PC-9 (cell line): ENCODE data around the gene MEF2A. TPM values are rescaled to one million over a fixed set of nuclear protein-coding genes. Genes with fewer than 3 reads are reported as not detected.

Source experiments
- BruUV-seq: library from RNA; stranded (reverse); fragments of 400-500 nt; replicated peaks from 2 replicates; lab custom pipeline; 2021; lab: Mats Ljungman, UMichigan
- CTCF ChIA-PET: fragments of 300-600 bp; sonication (Branson Sonifier 250); formaldehyde crosslinking; loops from one replicate; lab custom pipeline; 2022; ENCODE audit warnings: antibody characterized with exemption; lab: Charles Lee
- POLR2A ChIA-PET: fragments of 300-600 bp; sonication (Branson Sonifier 250); formaldehyde crosslinking; loops from one replicate; lab custom pipeline; 2022; ENCODE audit warnings: antibody characterized with exemption; ENCODE audit not compliant: unreplicated experiment; lab: Charles Lee
- DNase-seq, 2 experiments: peaks; one replicate each; pipeline versions ENCODE4 v3.0.0 to v3.0.0-alpha.2; 2015 to 2022; ENCODE audit warnings: mixed read lengths in 1 of 2
- H2AFZ ChIP-seq: fragments of 200-600 bp; sonication (generic); 2 replicates; pipeline ENCODE4 v1.8.1; 2017; ENCODE audit warnings: antibody characterized with exemption
- H3F3A ChIP-seq: fragments of 200-600 bp; sonication (generic); 2 replicates; pipeline ENCODE4 v1.8.1; 2017; ENCODE audit warnings: antibody characterized with exemption, mild to moderate bottlenecking, low read depth; ENCODE audit not compliant: insufficient read depth
- H3K27ac ChIP-seq: fragments of 200-600 bp; sonication (generic); 2 replicates; pipeline ENCODE4 v1.6.1; 2016; ENCODE audit warnings: mixed run types
- H3K27me3 ChIP-seq: fragments of 200-600 bp; sonication (generic); 2 replicates; pipeline ENCODE4 v1.6.1; 2016; ENCODE audit warnings: low read depth, mixed run types; ENCODE audit not compliant: insufficient read depth
- H3K36me3 ChIP-seq: fragments of 200-600 bp; sonication (generic); 2 replicates; pipeline ENCODE4 v1.6.1; 2016; ENCODE audit warnings: low read depth, mixed run types
- H3K4me1 ChIP-seq: fragments of 200-600 bp; sonication (generic); replicated peaks from 2 replicates; pipeline ENCODE4 v1.6.1; 2016; ENCODE audit warnings: mixed run types; ENCODE audit not compliant: insufficient read depth
- H3K4me2 ChIP-seq: fragments of 200-600 bp; sonication (generic); 2 replicates; pipeline ENCODE4 v1.6.1; 2017; ENCODE audit warnings: mixed run types
- H3K4me3 ChIP-seq: fragments of 200-600 bp; sonication (generic); 2 replicates; pipeline ENCODE4 v1.6.1; 2016; ENCODE audit warnings: mixed run types
- H3K79me2 ChIP-seq: fragments of 200-600 bp; sonication (generic); 2 replicates; pipeline ENCODE4 v1.6.1; 2017; ENCODE audit warnings: low read depth, mixed run types
- H3K9me2 ChIP-seq: fragments of 200-600 bp; sonication (generic); 2 replicates; pipeline ENCODE4 v1.8.1; 2017; ENCODE audit warnings: mild to moderate bottlenecking; ENCODE audit not compliant: insufficient read depth
- H3K9me3 ChIP-seq: fragments of 200-600 bp; sonication (generic); 2 replicates; pipeline ENCODE4 v1.8.1; 2016; ENCODE audit warnings: low read depth; ENCODE audit not compliant: insufficient read depth
- H4K20me1 ChIP-seq: fragments of 200-600 bp; sonication (generic); 2 replicates; pipeline ENCODE4 v1.8.1; 2017; ENCODE audit not compliant: insufficient read depth
- CTCF ChIP-seq: fragments of 200-600 bp; sonication (generic); conservative IDR thresholded peaks from 2 replicates; pipeline ENCODE4 v1.6.1; 2017; ENCODE audit warnings: mixed run types, antibody characterized with exemption, mild to moderate bottlenecking, moderate library complexity
- EZH2 ChIP-seq: fragments of 200-600 bp; sonication (generic); IDR thresholded peaks from 2 replicates; pipeline ENCODE4 v1.8.0; 2017; ENCODE audit warnings: antibody characterized with exemption, low read depth
- intact Hi-C: fragments of 100-400 bp; cut with micrococcal nuclease; formaldehyde crosslinking; loops from one replicate; pipeline ENCODE4 v1.10.0; 2022; ENCODE audit not compliant: unreplicated experiment
- total RNA-seq: library from RNA; stranded (reverse); gene quantifications from 2 replicates; pipeline ENCODE4 v1.2.3, GENCODE V29; 2021

MEF2A gene
- total RNA-seq, 1 experiment from 2014 or later, result 31.8 TPM

GRCh38 chr15:99717161-99718009 lies 151.6 kb downstream of the MEF2A start:
- no peak for DNase-seq
- H3K9me3 ChIP-seq, result no peaks in the 10 kb centered on the region
- POLR2A ChIA-PET, result no interaction called here
- no peak overlapping the region for H3K4me2 ChIP-seq
- H3K9me2 ChIP-seq, result no peaks in the 10 kb centered on the region
- TF ChIP-seq CTCF (no peak), EZH2 (no peak)
- no peak overlapping the region for H2AFZ ChIP-seq
- H3K36me3 ChIP-seq, result no peaks in the 10 kb centered on the region
- CTCF ChIA-PET, result no interaction called here
- no peaks in the 10 kb centered on the region for H3K4me1 ChIP-seq
- no peaks in the 10 kb centered on the region for H3K79me2 ChIP-seq
- no TSS peak for BruUV-seq
- intact Hi-C loops, result no loop called here
- H3K27ac ChIP-seq, result no peak overlapping the region
- H3K4me3 ChIP-seq, result no peak overlapping the region
- H4K20me1 ChIP-seq, result no peaks in the 10 kb centered on the region
- no peaks in the 10 kb centered on the region for H3K27me3 ChIP-seq
- no peaks in the 10 kb centered on the region for H3F3A ChIP-seq

GRCh38 chr15:99718421-99718820 lies 152.6 kb downstream of the MEF2A start:
- CTCF ChIA-PET, result no interaction called here
- POLR2A ChIA-PET, result no interaction called here
- no peak overlapping the region for H3K27ac ChIP-seq
- H4K20me1 ChIP-seq, result no peaks in the 10 kb centered on the region
- BruUV-seq, result no TSS peak
- H3K36me3 ChIP-seq, result no peaks in the 10 kb centered on the region
- H3K4me1 ChIP-seq, result no peaks in the 10 kb centered on the region
- H3K4me3 ChIP-seq, result no peak overlapping the region
- no peaks in the 10 kb centered on the region for H3K79me2 ChIP-seq
- H3K9me2 ChIP-seq, result no peaks in the 10 kb centered on the region
- no peaks in the 10 kb centered on the region for H3K27me3 ChIP-seq
- intact Hi-C loops, result no loop called here
- TF ChIP-seq CTCF, result no peak
- no peak for TF ChIP-seq EZH2
- DNase-seq, result no peak
- H3K9me3 ChIP-seq, result no peaks in the 10 kb centered on the region
- no peaks in the 10 kb centered on the region for H3F3A ChIP-seq
- no peak overlapping the region for H2AFZ ChIP-seq
- H3K4me2 ChIP-seq, result no peak overlapping the region

- H3K4me2 ChIP-seq, result no peak overlapping the region
- H3K36me3 ChIP-seq, result no peaks in the 10 kb centered on the region
- no peaks in the 10 kb centered on the region for H3K4me1 ChIP-seq
- H4K20me1 ChIP-seq, result no peaks in the 10 kb centered on the region
- H3K79me2 ChIP-seq, result no peaks in the 10 kb centered on the region
- no peak overlapping the region for H3K27ac ChIP-seq
- H3F3A ChIP-seq, result no peaks in the 10 kb centered on the region
- no peak for DNase-seq
- no peaks in the 10 kb centered on the region for H3K9me3 ChIP-seq
- H3K9me2 ChIP-seq, result no peaks in the 10 kb centered on the region
- intact Hi-C loops, result no loop called here
- no peaks in the 10 kb centered on the region for H3K27me3 ChIP-seq
- no TSS peak for BruUV-seq
- POLR2A ChIA-PET, result no interaction called here
- no peak overlapping the region for H2AFZ ChIP-seq
- TF ChIP-seq EZH2 (no peak), CTCF (no peak)
- no peak overlapping the region for H3K4me3 ChIP-seq
- CTCF ChIA-PET, result no interaction called here
These were observed 153.3 kb downstream of the MEF2A start for GRCh38 chr15:99719096-99719541.
